SKM-1 treated with dmso at 0.1 percent for 144 hours (cell line): Measurements from ENCODE around the gene TAS2R46.
"Not testable (repeated sequence)": the region's sequence is repeated elsewhere in the genome, so short reads cannot be mapped to it uniquely, and the experiment has no call there.

Experiments used
- DNase-seq: peaks from one replicate; lab custom pipeline; 2025; ENCODE audit not compliant: unreplicated experiment; lab: John Stamatoyannopoulos, UW

Gene TAS2R46

DNA sequence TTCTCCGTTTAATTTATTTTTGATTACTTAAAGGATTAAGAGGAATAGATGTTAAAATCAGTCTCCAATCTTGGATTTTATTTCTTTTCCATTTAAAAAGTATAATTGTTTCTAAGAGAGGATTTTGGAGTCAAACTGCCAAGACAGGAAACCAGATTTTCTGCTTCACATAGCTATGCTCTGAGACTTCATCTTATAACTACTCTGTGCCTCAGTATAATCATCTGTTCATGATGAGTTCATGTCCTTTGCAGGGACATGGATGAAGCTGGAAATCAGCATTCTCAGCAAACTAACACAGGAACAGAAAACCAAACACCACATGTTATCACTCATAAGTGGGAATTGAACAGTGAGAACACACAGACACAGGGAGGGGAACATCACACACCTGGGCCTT is 21.9 kb downstream of the TAS2R46 start:
- DNase-seq, result no peak

DNA sequence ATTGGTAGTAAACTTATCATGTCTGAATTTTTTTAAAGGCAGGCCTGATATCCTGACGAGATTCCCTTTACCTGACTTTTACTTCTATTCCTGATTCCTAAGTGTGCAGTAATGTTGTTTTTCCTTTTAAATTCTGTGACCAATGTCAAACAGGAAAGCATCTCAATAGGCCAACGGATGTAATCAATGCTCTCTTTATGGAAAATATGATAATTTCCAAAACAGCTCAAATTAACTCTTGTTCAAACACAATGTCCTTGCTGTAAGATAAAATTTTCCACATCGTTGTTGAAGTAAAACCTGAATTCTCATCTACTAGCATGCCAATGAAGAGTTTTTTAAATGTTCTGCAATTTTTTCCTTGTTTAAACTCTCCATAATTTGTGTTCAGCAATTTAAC is 22.9 kb downstream of the TAS2R46 start:
- no peak for DNase-seq

DNA sequence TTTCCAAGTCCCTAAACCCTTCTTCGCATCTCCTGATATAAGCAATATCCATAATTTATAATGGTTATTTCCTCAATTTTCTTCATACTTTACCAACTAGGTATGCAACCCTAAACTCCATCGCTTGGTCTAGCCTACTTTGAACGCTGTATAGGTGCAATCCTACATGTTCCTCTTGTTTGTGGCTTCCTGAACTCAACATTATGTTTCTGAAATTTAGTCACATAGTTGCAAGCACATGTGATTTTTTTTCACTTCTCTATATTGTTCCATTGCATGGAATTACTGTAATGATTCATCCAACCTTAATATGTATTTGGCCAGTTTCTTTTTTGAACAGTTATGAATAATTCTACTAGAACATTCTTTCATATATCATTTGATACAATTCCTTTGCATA is 28.1 kb downstream of the TAS2R46 start:
- DNase-seq, result not testable (repeated sequence)

DNA sequence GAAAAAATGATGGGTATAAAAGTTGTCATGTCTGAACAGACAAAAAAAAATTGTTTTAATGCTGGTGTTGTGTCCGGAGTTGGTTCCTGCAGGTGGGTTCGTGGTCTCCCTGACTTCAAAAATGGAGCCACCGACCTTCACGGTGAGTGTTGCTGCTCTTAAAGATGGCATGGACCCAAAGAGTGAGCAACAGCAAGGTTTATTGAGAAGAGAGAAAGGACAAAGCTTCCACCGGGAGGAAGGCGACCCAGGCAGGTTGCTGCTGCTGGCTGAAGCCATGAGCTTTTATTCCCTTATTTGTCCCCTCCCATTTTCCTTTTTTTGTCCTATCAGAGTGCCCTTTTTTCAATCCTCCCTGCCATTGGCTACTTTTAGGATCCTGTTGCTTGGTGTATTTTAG is 30.8 kb downstream of the TAS2R46 start, which contains the start of gene TAS2R31:
Gene TAS2R31 (minus strand): TSS at position 101 of the 400 bp plus-strand sequence. CDS start 72 bp downstream, at position 29.
- no peak for DNase-seq

DNA sequence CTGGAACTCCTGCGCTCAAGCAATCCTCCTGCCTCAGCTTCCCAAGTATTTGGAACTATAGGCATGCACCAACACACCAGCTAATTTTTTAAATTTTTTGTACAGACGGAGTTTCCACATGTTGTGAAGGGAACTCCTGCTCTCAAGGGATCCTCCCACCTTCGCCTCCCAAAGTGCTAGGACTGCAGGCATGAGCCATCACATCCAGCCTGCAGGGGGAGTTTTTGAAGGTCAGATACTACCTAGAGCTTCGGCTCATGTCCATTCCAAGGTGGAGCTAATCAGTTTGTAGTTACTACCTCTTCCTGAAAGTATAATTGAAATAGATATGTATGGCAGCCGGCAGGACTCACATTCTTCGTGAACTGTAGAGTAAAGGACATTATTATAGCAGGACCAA is 36.0 kb downstream of the TAS2R46 start:
- no peak for DNase-seq

DNA sequence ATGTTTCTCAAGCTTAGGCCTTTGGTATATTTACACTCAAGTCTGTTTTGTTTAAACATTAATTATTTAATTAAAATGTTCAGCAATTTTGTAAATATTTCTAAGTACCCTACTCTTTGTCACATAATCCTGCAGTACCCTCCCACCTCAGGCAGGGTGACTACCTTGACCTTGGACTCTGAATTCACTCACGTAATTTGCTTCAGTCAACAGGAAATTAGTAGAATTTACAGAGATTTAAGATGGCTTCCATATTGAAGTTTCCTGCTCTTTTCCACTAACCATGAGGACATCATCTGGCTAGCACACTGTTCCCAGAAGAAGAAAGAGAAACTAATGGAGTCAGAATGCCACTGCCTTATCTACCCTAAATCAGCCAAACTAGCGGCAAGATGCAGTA is 38.7 kb downstream of the TAS2R46 start:
- no peak for DNase-seq

DNA sequence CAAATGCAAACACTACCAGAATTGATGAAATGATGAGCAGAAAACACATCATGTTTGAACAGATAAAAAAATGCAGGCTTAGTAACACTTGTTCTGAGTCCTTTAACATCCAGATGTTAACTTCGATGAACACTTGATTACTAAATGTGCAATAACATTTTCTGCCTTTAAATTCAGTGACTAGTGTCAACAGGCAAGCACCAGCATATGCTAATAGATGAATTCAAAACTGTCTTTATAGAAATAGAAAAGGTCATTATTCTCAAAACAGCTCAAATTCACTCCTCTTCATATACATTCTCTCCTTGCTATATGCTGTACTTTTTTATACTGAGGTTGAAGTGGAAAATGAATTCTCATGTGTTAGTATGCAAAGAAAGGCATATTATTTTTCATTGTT is 39.6 kb downstream of the TAS2R46 start, which contains the start of gene TAS2R19:
Gene TAS2R19 (minus strand): TSS at position 101 of the 400 bp plus-strand sequence. CDS start 49 bp downstream, at position 52.
- no peak for DNase-seq

DNA sequence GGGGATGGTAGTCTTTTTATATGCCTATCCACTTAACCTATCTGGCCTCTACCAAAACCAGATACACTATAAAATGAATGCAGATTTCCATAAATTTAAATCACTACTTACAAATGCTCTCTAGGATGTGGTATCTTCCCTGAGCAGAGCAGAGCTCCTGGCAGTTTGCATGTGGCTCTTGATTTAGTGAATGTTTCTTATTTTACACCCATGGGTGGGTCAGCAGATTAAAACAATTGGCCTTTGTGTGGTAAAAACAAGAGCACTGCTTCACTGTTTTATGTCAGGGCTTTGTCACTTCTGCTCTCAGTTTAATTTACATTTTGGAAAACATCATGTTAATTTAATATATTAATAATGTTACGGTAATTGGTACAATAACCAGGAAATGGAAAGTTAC is 45.2 kb downstream of the TAS2R46 start:
- no peak for DNase-seq

DNA sequence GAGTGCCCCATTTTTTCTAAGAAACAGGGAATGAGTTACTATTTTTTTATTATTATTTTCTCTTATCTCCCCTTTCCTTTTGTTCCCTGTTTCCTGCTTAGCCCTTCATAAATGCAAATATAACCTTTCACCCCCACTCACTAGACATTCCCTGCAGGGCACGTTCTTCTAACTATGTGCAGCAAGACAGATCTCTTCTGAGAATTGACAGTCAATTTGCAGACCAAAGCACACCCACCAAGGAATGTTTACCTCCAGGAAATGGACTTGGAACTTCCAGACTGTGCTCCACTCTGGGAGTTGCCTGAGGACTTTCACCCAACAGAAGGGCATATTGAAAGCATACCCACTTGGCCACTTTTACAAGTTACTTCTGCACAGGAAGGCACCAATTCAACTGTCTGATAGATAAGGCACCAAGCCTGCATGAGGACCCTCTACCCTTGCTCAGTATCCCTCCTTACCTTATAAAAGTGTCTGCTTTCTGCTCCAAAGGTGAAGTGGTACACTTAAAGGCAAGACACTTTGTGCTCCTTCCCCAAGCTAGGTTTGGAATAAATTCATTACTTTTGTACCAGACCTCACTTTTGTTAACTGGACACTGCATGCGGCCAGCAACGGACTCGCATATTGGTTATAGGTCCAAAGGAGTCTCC is 46.2 kb downstream of the TAS2R46 start:
- no peak for DNase-seq

DNA sequence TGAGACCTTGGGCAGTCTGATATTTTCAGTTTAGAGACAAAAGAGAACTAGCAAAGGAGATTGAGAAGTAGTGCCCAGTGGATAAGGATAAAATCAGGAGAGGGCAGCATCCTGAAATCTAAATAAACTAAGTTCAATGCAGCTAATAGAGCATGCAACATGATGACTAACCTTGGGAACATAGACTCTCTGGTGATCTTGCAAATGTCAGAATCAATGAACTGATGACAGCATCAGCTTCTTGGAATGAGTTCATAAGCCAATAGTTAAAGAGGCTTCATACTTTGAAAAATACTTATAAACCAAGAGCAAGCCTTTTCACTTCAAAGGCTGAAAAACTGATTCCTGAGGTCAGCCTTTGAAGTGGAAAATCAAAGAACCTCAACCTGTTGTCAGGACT is 47.9 kb downstream of the TAS2R46 start:
- no peak for DNase-seq
